HEK293 (cell line): ENCODE results near the gene JAML.
A peak's percentile ranks its signal among the peaks of the same experiment; 100 is the strongest.

Experiments used
- CTCF ChIP-seq: fragments of 450-650 bp; formaldehyde crosslinking; IDR thresholded peaks from 2 replicates; pipeline ENCODE4 v1.5.1; 2016; ENCODE audit warnings: missing biosample characterization, missing genetic modification characterization
- KLF1 ChIP-seq: fragments of 450-650 bp; formaldehyde crosslinking; IDR thresholded peaks from 2 replicates; pipeline ENCODE4 v1.5.1; 2016; ENCODE audit warnings: missing biosample characterization, missing genetic modification characterization
- KLF9 ChIP-seq: fragments of 450-650 bp; formaldehyde crosslinking; IDR thresholded peaks from 2 replicates; pipeline ENCODE4 v1.5.1; 2016; ENCODE audit warnings: missing biosample characterization, missing genetic modification characterization, low read depth
- SP2 ChIP-seq: fragments of 450-650 bp; formaldehyde crosslinking; IDR thresholded peaks from 2 replicates; pipeline ENCODE4 v1.5.1; 2016; ENCODE audit warnings: missing biosample characterization, missing genetic modification characterization
- TCF7L2 ChIP-seq: IDR thresholded peaks from 2 replicates; pipeline ENCODE4 v1.6.1; 2011; ENCODE audit warnings: low read depth, mild to moderate bottlenecking, inconsistent platforms, low read length, moderate library complexity, borderline replicate concordance
- ZBTB11 ChIP-seq: fragments of 450-650 bp; formaldehyde crosslinking; conservative IDR thresholded peaks from 2 replicates; pipeline ENCODE4 v1.5.1; 2016; ENCODE audit warnings: low read depth, missing biosample characterization, missing genetic modification characterization
- ZBTB20 ChIP-seq: fragments of 450-650 bp; formaldehyde crosslinking; IDR thresholded peaks from 2 replicates; pipeline ENCODE4 v1.5.1; 2016; ENCODE audit warnings: missing biosample characterization, missing genetic modification characterization
- ZNF112 ChIP-seq: fragments of 450-650 bp; formaldehyde crosslinking; IDR thresholded peaks from 2 replicates; pipeline ENCODE4 v1.5.0; 2017; ENCODE audit warnings: missing biosample characterization, missing genetic modification characterization
- ZNF132 ChIP-seq: fragments of 450-650 bp; formaldehyde crosslinking; IDR thresholded peaks from 2 replicates; pipeline ENCODE4 v1.5.1; 2017; ENCODE audit warnings: missing biosample characterization, missing genetic modification characterization, borderline replicate concordance
- ZNF292 ChIP-seq: fragments of 450-650 bp; formaldehyde crosslinking; IDR thresholded peaks from 2 replicates; pipeline ENCODE4 v1.5.1; 2016; ENCODE audit warnings: low read depth, missing biosample characterization, missing genetic modification characterization, borderline replicate concordance
- ZNF341 ChIP-seq: fragments of 450-650 bp; formaldehyde crosslinking; IDR thresholded peaks from 2 replicates; pipeline ENCODE4; 2016; ENCODE audit warnings: low read depth, missing biosample characterization, missing genetic modification characterization
- ZNF37A ChIP-seq: fragments of 450-650 bp; IDR thresholded peaks from 2 replicates; pipeline ENCODE4 v1.5.1; 2018; ENCODE audit warnings: missing biosample characterization, missing genetic modification characterization
- ZNF391 ChIP-seq: fragments of 450-650 bp; formaldehyde crosslinking; IDR thresholded peaks from 2 replicates; pipeline ENCODE4 v1.5.1; 2016; ENCODE audit warnings: low read depth, missing biosample characterization, missing genetic modification characterization, borderline replicate concordance
- ZNF521 ChIP-seq: fragments of 450-650 bp; formaldehyde crosslinking; IDR thresholded peaks from 2 replicates; pipeline ENCODE4 v1.5.1; 2017; ENCODE audit warnings: missing biosample characterization, mild to moderate bottlenecking, missing genetic modification characterization
- ZNF529 ChIP-seq: fragments of 450-650 bp; formaldehyde crosslinking; IDR thresholded peaks from 2 replicates; pipeline ENCODE4 v1.5.1; 2017; ENCODE audit warnings: missing genetic modification characterization, missing biosample characterization; ENCODE audit not compliant: insufficient replicate concordance
- ZNF544 ChIP-seq: fragments of 450-650 bp; formaldehyde crosslinking; IDR thresholded peaks from 2 replicates; pipeline ENCODE4 v1.5.0; 2017; ENCODE audit warnings: missing biosample characterization, missing genetic modification characterization
- ZNF548 ChIP-seq: fragments of 450-650 bp; formaldehyde crosslinking; IDR thresholded peaks from 2 replicates; pipeline ENCODE4 v1.5.1; 2016; ENCODE audit warnings: missing biosample characterization, missing genetic modification characterization
- ZNF555 ChIP-seq: fragments of 450-650 bp; formaldehyde crosslinking; conservative IDR thresholded peaks from 2 replicates; pipeline ENCODE4 v1.5.1; 2017; ENCODE audit warnings: missing biosample characterization, mild to moderate bottlenecking, missing genetic modification characterization, inconsistent platforms
- ZNF561 ChIP-seq: fragments of 450-650 bp; IDR thresholded peaks from 2 replicates; pipeline ENCODE4 v1.5.1; 2018; ENCODE audit warnings: missing biosample characterization, missing genetic modification characterization, borderline replicate concordance
- ZNF629 ChIP-seq: fragments of 450-650 bp; formaldehyde crosslinking; IDR thresholded peaks from 2 replicates; pipeline ENCODE4 v1.5.1; 2017; ENCODE audit warnings: missing biosample characterization, missing genetic modification characterization
- ZNF639 ChIP-seq: fragments of 450-650 bp; formaldehyde crosslinking; IDR thresholded peaks from 2 replicates; pipeline ENCODE4 v1.5.1; 2016; ENCODE audit warnings: missing biosample characterization, missing genetic modification characterization
- ZNF660 ChIP-seq: fragments of 450-650 bp; IDR thresholded peaks from 2 replicates; pipeline ENCODE4 v1.5.1; 2018; ENCODE audit warnings: missing biosample characterization, mild to moderate bottlenecking, missing genetic modification characterization
- ZNF677 ChIP-seq: fragments of 450-650 bp; IDR thresholded peaks from 2 replicates; pipeline ENCODE4 v1.5.0; 2018; ENCODE audit warnings: missing biosample characterization, mild to moderate bottlenecking, missing genetic modification characterization, moderate library complexity
- ZNF843 ChIP-seq: fragments of 450-650 bp; formaldehyde crosslinking; IDR thresholded peaks from 2 replicates; pipeline ENCODE4 v1.5.1; 2016; ENCODE audit warnings: missing biosample characterization, missing genetic modification characterization
- TF ChIP-seq, protein P1 (sequence below): fragments of 450-650 bp; formaldehyde crosslinking; conservative IDR thresholded peaks from 2 replicates; pipeline ENCODE4 v1.5.1; 2016; ENCODE audit warnings: low read depth, missing biosample characterization, missing genetic modification characterization
- TF ChIP-seq, protein P2 (sequence below): fragments of 450-650 bp; formaldehyde crosslinking; IDR thresholded peaks from 2 replicates; pipeline ENCODE4 v1.5.1; 2017; ENCODE audit warnings: missing biosample characterization, missing genetic modification characterization

JAML gene

GRCh38 chr11:118145285-118146227 lies 79.3 kb downstream of the JAML start (continued):
- TF ChIP-seq SP2 (tag by site-specific recombination) (peak; percentile 34; the same call in 1 of the 2 replicates), ZNF112 (tag by site-specific recombination) (no peak), ZBTB20 (peak; percentile 40; the same call in 1 of the 2 replicates), TCF7L2 (no peak), ZNF555 (no peak), ZNF660 (tag by site-specific recombination) (0 out of 2 replicates have a peak, but pooled peaks have one; percentile 29), CTCF (tag by site-specific recombination) (peak; percentile 82), ZNF561 (no peak), ZNF341 (tag by site-specific recombination) (peak; percentile 89), ZBTB11 (no peak), ZNF529 (tag by site-specific recombination) (no peak), ZNF639 (tag by site-specific recombination) (no peak), ZNF544 (tag by site-specific recombination) (no peak), ZNF391 (no peak), ZNF843 (tag by site-specific recombination) (no peak), ZNF37A (no peak), ZNF629 (no peak), ZNF548 (tag by site-specific recombination) (no peak), ZNF292 (tag by site-specific recombination) (no peak), KLF9 (tag by site-specific recombination) (peak; percentile 93), ZNF677 (tag by site-specific recombination) (no peak), ZNF132 (tag by site-specific recombination) (no peak), KLF1 (peak; percentile 96), ZNF521 (tag by site-specific recombination) (no peak)
- TF ChIP-seq, protein P1, sequence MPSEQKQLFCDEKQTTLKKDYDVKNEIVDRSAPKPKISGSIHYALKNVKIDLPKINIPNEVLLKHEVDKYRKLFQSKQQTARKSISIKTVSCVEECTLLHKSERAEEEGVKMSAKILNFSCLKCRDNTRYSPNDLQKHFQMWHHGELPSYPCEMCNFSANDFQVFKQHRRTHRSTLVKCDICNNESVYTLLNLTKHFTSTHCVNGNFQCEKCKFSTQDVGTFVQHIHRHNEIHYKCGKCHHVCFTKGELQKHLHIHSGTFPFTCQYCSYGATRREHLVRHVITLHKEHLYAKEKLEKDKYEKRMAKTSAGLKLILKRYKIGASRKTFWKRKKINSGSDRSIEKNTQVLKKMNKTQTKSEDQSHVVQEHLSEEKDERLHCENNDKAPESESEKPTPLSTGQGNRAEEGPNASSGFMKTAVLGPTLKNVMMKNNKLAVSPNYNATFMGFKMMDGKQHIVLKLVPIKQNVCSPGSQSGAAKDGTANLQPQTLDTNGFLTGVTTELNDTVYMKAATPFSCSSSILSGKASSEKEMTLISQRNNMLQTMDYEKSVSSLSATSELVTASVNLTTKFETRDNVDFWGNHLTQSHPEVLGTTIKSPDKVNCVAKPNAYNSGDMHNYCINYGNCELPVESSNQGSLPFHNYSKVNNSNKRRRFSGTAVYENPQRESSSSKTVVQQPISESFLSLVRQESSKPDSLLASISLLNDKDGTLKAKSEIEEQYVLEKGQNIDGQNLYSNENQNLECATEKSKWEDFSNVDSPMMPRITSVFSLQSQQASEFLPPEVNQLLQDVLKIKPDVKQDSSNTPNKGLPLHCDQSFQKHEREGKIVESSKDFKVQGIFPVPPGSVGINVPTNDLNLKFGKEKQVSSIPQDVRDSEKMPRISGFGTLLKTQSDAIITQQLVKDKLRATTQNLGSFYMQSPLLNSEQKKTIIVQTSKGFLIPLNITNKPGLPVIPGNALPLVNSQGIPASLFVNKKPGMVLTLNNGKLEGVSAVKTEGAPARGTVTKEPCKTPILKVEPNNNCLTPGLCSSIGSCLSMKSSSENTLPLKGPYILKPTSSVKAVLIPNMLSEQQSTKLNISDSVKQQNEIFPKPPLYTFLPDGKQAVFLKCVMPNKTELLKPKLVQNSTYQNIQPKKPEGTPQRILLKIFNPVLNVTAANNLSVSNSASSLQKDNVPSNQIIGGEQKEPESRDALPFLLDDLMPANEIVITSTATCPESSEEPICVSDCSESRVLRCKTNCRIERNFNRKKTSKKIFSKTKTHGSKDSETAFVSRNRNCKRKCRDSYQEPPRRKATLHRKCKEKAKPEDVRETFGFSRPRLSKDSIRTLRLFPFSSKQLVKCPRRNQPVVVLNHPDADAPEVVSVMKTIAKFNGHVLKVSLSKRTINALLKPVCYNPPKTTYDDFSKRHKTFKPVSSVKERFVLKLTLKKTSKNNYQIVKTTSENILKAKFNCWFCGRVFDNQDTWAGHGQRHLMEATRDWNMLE: no peak
- TF ChIP-seq, protein P2, sequence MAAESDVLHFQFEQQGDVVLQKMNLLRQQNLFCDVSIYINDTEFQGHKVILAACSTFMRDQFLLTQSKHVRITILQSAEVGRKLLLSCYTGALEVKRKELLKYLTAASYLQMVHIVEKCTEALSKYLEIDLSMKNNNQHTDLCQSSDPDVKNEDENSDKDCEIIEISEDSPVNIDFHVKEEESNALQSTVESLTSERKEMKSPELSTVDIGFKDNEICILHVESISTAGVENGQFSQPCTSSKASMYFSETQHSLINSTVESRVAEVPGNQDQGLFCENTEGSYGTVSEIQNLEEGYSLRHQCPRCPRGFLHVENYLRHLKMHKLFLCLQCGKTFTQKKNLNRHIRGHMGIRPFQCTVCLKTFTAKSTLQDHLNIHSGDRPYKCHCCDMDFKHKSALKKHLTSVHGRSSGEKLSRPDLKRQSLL (tag by site-specific recombination): peak; percentile 55; the same call in 1 of the 2 replicates
